Nephron (organoid): ENCODE data around the gene ALDH7A1.

Experiments used
- H3K27ac Mint-ChIP-seq, 3 experiments: 2 replicates each; pipeline ENCODE4 v1.8.0; 2020; ENCODE audit warnings: mixed read lengths in 3 of 3, mild to moderate bottlenecking in 2 of 3, moderate library complexity in 1 of 3
- H3K27me3 Mint-ChIP-seq: 2 replicates; pipeline ENCODE4 v1.8.0; 2021; ENCODE audit warnings: low read depth, mild to moderate bottlenecking, moderate library complexity, mixed read lengths
- H3K36me3 Mint-ChIP-seq: 2 replicates; pipeline ENCODE4 v1.8.0; 2020; ENCODE audit warnings: low read depth, mixed read lengths
- H3K4me1 Mint-ChIP-seq: 2 replicates; pipeline ENCODE4 v1.8.0; 2020; ENCODE audit warnings: mixed read lengths
- H3K4me3 Mint-ChIP-seq, 3 experiments: 2 replicates each; pipeline ENCODE4 v1.8.0; 2020; ENCODE audit warnings: mild to moderate bottlenecking in 3 of 3, mixed read lengths in 3 of 3, moderate library complexity in 2 of 3
- H3K9me3 Mint-ChIP-seq: 2 replicates; pipeline ENCODE4 v1.8.0; 2020; ENCODE audit warnings: mixed read lengths
- CTCF ChIP-seq, 3 experiments: fragments of 200-600 bp; sonication (generic); IDR thresholded peaks; one replicate each; pipeline ENCODE4 v1.5.0; 2021; ENCODE audit warnings: antibody characterized with exemption in 3 of 3; ENCODE audit not compliant: unreplicated experiment in 3 of 3

ALDH7A1 gene

GRCh38 chr5:126514558-126515141 is 80.4 kb downstream of the ALDH7A1 start:
- no peak for TF ChIP-seq CTCF (IDR thresholded peaks at IDR 0.05; ENCODE audit: unreplicated experiment in 3 of 3)
- Mint-ChIP-seq H3K4me1 (peaks cover 22% of the 10 kb centered on the region), H3K27me3 (peaks cover 8% of the 10 kb centered on the region), H3K36me3 (no peaks in the 10 kb centered on the region), H3K4me3 (no peak overlapping the region), H3K9me3 (no peaks in the 10 kb centered on the region), H3K27ac (no peak overlapping the region)

- H3K27ac Mint-ChIP-seq = no peak overlapping the region
- H3K36me3 Mint-ChIP-seq = no peaks in the 10 kb centered on the region
- H3K4me1 Mint-ChIP-seq = peaks cover 18% of the 10 kb centered on the region
- H3K27me3 Mint-ChIP-seq = peaks cover 8% of the 10 kb centered on the region
- no peaks in the 10 kb centered on the region for H3K9me3 Mint-ChIP-seq
- no peak overlapping the region for H3K4me3 Mint-ChIP-seq
- TF ChIP-seq CTCF (IDR thresholded peaks at IDR 0.05; ENCODE audit: unreplicated experiment in 3 of 3) = no peak
These were observed 80.9 kb downstream of the ALDH7A1 start for GRCh38 chr5:126514131-126514557.

GRCh38 chr5:126513703-126514102 is 81.3 kb downstream of the ALDH7A1 start:
- Mint-ChIP-seq H3K4me3 (no peak overlapping the region), H3K9me3 (no peaks in the 10 kb centered on the region)

GRCh38 chr5:126513302-126513701 is 81.7 kb downstream of the ALDH7A1 start:
- H3K4me1 Mint-ChIP-seq = peaks cover 18% of the 10 kb centered on the region
- H3K4me3 Mint-ChIP-seq = no peak overlapping the region
- no peaks in the 10 kb centered on the region for H3K36me3 Mint-ChIP-seq
- no peaks in the 10 kb centered on the region for H3K9me3 Mint-ChIP-seq
- peak overlapping the region in 1 of 3 experiments; percentile 29 for H3K27ac Mint-ChIP-seq
- TF ChIP-seq CTCF (IDR thresholded peaks at IDR 0.05; ENCODE audit: unreplicated experiment in 3 of 3) = no peak
- peaks cover 8% of the 10 kb centered on the region for H3K27me3 Mint-ChIP-seq

More at GRCh38 chr5:126513703-126514102, 81.3 kb downstream of the ALDH7A1 start:
- Mint-ChIP-seq H3K4me1 (peaks cover 18% of the 10 kb centered on the region), H3K36me3 (no peaks in the 10 kb centered on the region), H3K27ac (peak overlapping the region in 2 of 3 experiments; percentile 29 to 32), H3K27me3 (peaks cover 8% of the 10 kb centered on the region)
- no peak for TF ChIP-seq CTCF (IDR thresholded peaks at IDR 0.05; ENCODE audit: unreplicated experiment in 3 of 3)

- Mint-ChIP-seq H3K9me3 (no peaks in the 10 kb centered on the region), H3K27ac (no peak overlapping the region), H3K36me3 (no peaks in the 10 kb centered on the region), H3K4me1 (peaks cover 18% of the 10 kb centered on the region), H3K27me3 (peaks cover 8% of the 10 kb centered on the region), H3K4me3 (no peak overlapping the region)
- no peak for TF ChIP-seq CTCF (IDR thresholded peaks at IDR 0.05; ENCODE audit: unreplicated experiment in 3 of 3)
These were observed 82.6 kb downstream of the ALDH7A1 start for GRCh38 chr5:126512451-126512850.

- Mint-ChIP-seq H3K36me3 (no peaks in the 10 kb centered on the region), H3K4me1 (peaks cover 18% of the 10 kb centered on the region), H3K4me3 (no peak overlapping the region), H3K9me3 (peaks cover 2% of the 10 kb centered on the region), H3K27ac (no peak overlapping the region), H3K27me3 (peaks cover 8% of the 10 kb centered on the region)
- no peak for TF ChIP-seq CTCF (IDR thresholded peaks at IDR 0.05; ENCODE audit: unreplicated experiment in 3 of 3)
These were observed 83.1 kb downstream of the ALDH7A1 start for GRCh38 chr5:126511961-126512360.
